ENCODE results near the gene RAB31. TPM values are rescaled to one million over a fixed set of nuclear protein-coding genes. Genes with fewer than 3 reads are reported as not detected.
A peak's percentile ranks its signal among the peaks of the same experiment; 100 is the strongest.

RAB31 gene
- polyA plus RNA-seq, 1 of the 3 experiments (the other 2 are of a cell fraction), result 23.0 TPM

GRCh38 chr18:9823805-9824473 lies 115.8 kb downstream of the RAB31 start (continued):
- TF ChIP-seq REST (IDR thresholded peaks at IDR 0.05; ENCODE audit: low read depth, low read length) (no peak), CHD2 (IDR thresholded peaks at IDR 0.05; ENCODE audit: low read length, partially characterized antibody) (no peak), MXI1 (IDR thresholded peaks at IDR 0.05; ENCODE audit: low read depth, low read length) (no peak), JUND (IDR thresholded peaks at IDR 0.05) (no peak), TEAD4 (IDR thresholded peaks at IDR 0.05; ENCODE audit: borderline replicate concordance, insufficient read depth) (no peak)

- ChIA-PET CTCF (no interaction called here), POLR2A (no interaction called here)
- Histone ChIP-seq H3K36me3 (replicated peaks in 1 of 2; ENCODE audit: control insufficient read depth in 1 of 2, insufficient read depth in 2 of 2, low read length in 1 of 2) (peaks cover 0 to 12% of the 10 kb centered on the region in 2 experiments), H3K27ac (ENCODE audit: low read depth in 2 of 2, low read length in 1 of 2) (peak overlapping the region in 1 of 2 experiments; percentile 94; a peak in 1 of 4 replicates), H4K20me1 (ENCODE audit: insufficient read depth) (no peaks in the 10 kb centered on the region), H3K27me3 (ENCODE audit: insufficient read depth) (no peaks in the 10 kb centered on the region), H3K9me2 (no peaks in the 10 kb centered on the region), H3K4me3 (ENCODE audit: low read depth in 2 of 2, low read length in 1 of 2) (no peak overlapping the region), H3K9ac (no peak overlapping the region), H3K79me2 (ENCODE audit: insufficient read depth) (peaks cover 8% of the 10 kb centered on the region; the same call in 1 of the 2 replicates), H3K4me1 (ENCODE audit: control insufficient read depth in 1 of 2, insufficient read depth in 2 of 2, low read depth in 1 of 2, low read length in 1 of 2) (peaks cover 10 to 44% of the 10 kb centered on the region in 2 experiments), H2AFZ (ENCODE audit: low read depth) (no peak overlapping the region), H3K4me2 (0 out of 2 replicates have a peak overlapping the region, but pooled peaks have one; percentile 56), H3K9me3 (no peaks in the 10 kb centered on the region), H3F3A (replicated peaks; ENCODE audit: insufficient read depth) (peaks cover 21% of the 10 kb centered on the region)
- no peak for DNase-seq
- 86% methylated on average over 3 of the region's 3 CpGs for WGBS (ENCODE audit: low lambda C conversion rate)
- no peak for TF ChIP-seq ELF1 (IDR thresholded peaks at IDR 0.05)
- 0 out of 2 replicates have a peak, but pooled peaks have one; percentile 9 for TF ChIP-seq NFIC (IDR thresholded peaks at IDR 0.05; ENCODE audit: borderline replicate concordance)
Observed at GRCh38 chr18:9824474-9824832, 116.4 kb downstream of the RAB31 start.

GRCh38 chr18:9824952-9825371 lies 116.9 kb downstream of the RAB31 start:
- no peak overlapping the region for H3K9ac ChIP-seq
- peaks cover 0 to 6% of the 10 kb centered on the region in 2 experiments for H3K36me3 ChIP-seq (replicated peaks in 1 of 2; ENCODE audit: control insufficient read depth in 1 of 2, insufficient read depth in 2 of 2, low read length in 1 of 2)
- H3K9me2 ChIP-seq, result no peaks in the 10 kb centered on the region
- H3K27me3 ChIP-seq (ENCODE audit: insufficient read depth), result no peaks in the 10 kb centered on the region
- H3K4me1 ChIP-seq (ENCODE audit: control insufficient read depth in 1 of 2, insufficient read depth in 2 of 2, low read depth in 1 of 2, low read length in 1 of 2), result peaks cover 10 to 44% of the 10 kb centered on the region in 2 experiments
- no peak overlapping the region for H3K4me3 ChIP-seq (ENCODE audit: low read depth in 2 of 2, low read length in 1 of 2)
- POLR2A ChIA-PET, result no interaction called here
- H3K9me3 ChIP-seq, result no peaks in the 10 kb centered on the region
- CTCF ChIA-PET, result no interaction called here
- 100% methylated on average over 3 of the region's 3 CpGs for WGBS (ENCODE audit: low lambda C conversion rate)
- H2AFZ ChIP-seq (ENCODE audit: low read depth), result no peak overlapping the region
- peak overlapping the region; percentile 71 to 94; a peak in 3 of 4 replicates for H3K27ac ChIP-seq (ENCODE audit: low read depth in 2 of 2, low read length in 1 of 2)
- peaks cover 10% of the 10 kb centered on the region; the same call in 1 of the 2 replicates for H3K79me2 ChIP-seq (ENCODE audit: insufficient read depth)
- no peak for DNase-seq
- TF ChIP-seq ZBTB33 (IDR thresholded peaks at IDR 0.05; ENCODE audit: borderline replicate concordance, low read depth) (no peak), RXRA (IDR thresholded peaks at IDR 0.05; ENCODE audit: borderline replicate concordance, low read depth) (no peak), SIN3A (IDR thresholded peaks at IDR 0.05; ENCODE audit: borderline replicate concordance, low read depth, low read length) (no peak), POLR2AphosphoS5 (IDR thresholded peaks at IDR 0.05; ENCODE audit: low read depth, low read length) (no peak), TCF12 (IDR thresholded peaks at IDR 0.05) (no peak), ELF1 (IDR thresholded peaks at IDR 0.05) (no peak), FOXJ3 (CRISPR knock-in tag; IDR thresholded peaks at IDR 0.05) (no peak), SMC3 (IDR thresholded peaks at IDR 0.05; ENCODE audit: low read depth, low read length) (no peak), TAF1 (IDR thresholded peaks at IDR 0.05; ENCODE audit: borderline replicate concordance, low read depth, low read length) (no peak), CHD2 (IDR thresholded peaks at IDR 0.05; ENCODE audit: low read length, partially characterized antibody) (no peak), JUND (IDR thresholded peaks at IDR 0.05) (no peak), RAD21 (IDR thresholded peaks at IDR 0.05; ENCODE audit: low read length) (no peak), CTCF (IDR thresholded peaks at IDR 0.05) (no peak), YY1 (IDR thresholded peaks at IDR 0.05; ENCODE audit: low read depth) (no peak)
- H3F3A ChIP-seq (replicated peaks; ENCODE audit: insufficient read depth), result peaks cover 21% of the 10 kb centered on the region
- H3K4me2 ChIP-seq, result peak overlapping the region; percentile 56
- H4K20me1 ChIP-seq (ENCODE audit: insufficient read depth), result no peaks in the 10 kb centered on the region

Measured in SK-N-SH (cell line).